RWPE2 (cell line): ENCODE measurements around the gene PEX3.

ENCODE experiments used
- ATAC-seq: fragments of 200-7000 bp; cut with Tn5 transposase; 3 replicates; pipeline ENCODE4 v1.9.1; 2021; ENCODE audit warnings: low read depth
- DNase-seq: peaks from one replicate; pipeline ENCODE4 v3.0.0-alpha.2; 2020; ENCODE audit warnings: low spot score
- H3K27ac ChIP-seq: fragments of 450-650 bp; 2 replicates; pipeline ENCODE4 v1.5.1; 2017; ENCODE audit warnings: mild to moderate bottlenecking; ENCODE audit not compliant: poor library complexity, severe bottlenecking
- H3K27me3 ChIP-seq: fragments of 250-450 bp; sonication (Bioruptor Pico); 2 replicates; pipeline ENCODE4 v1.5.1; 2021; ENCODE audit warnings: mild to moderate bottlenecking, moderate library complexity; ENCODE audit not compliant: insufficient read depth, poor library complexity, severe bottlenecking
- H3K36me3 ChIP-seq: fragments of 250-450 bp; sonication (Bioruptor Pico); 2 replicates; pipeline ENCODE4 v1.5.1; 2020; ENCODE audit warnings: low read depth, mild to moderate bottlenecking, moderate library complexity
- H3K4me1 ChIP-seq: fragments of 250-450 bp; sonication (Bioruptor Pico); 2 replicates; pipeline ENCODE4 v1.5.1; 2021; ENCODE audit warnings: mild to moderate bottlenecking, moderate library complexity; ENCODE audit not compliant: insufficient read depth, poor library complexity, severe bottlenecking
- H3K4me3 ChIP-seq: fragments of 250-450 bp; sonication (Bioruptor Pico); 2 replicates; pipeline ENCODE4 v1.5.1; 2021; ENCODE audit warnings: mild to moderate bottlenecking, moderate library complexity; ENCODE audit not compliant: severe bottlenecking
- H3K9me3 ChIP-seq: fragments of 250-450 bp; sonication (Bioruptor Pico); 2 replicates; pipeline ENCODE4 v1.5.1; 2021; ENCODE audit warnings: mild to moderate bottlenecking, moderate library complexity; ENCODE audit not compliant: severe bottlenecking
- TF ChIP-seq, protein P1 (sequence below): fragments of 450-650 bp; IDR thresholded peaks from one replicate; pipeline ENCODE4 v1.5.1; 2017; ENCODE audit warnings: mild to moderate bottlenecking, moderate library complexity; ENCODE audit not compliant: poor library complexity, severe bottlenecking

The PEX3 gene

GRCh38 chr6:143490775-143491174 lies 40.2 kb downstream of the PEX3 start:
- H3K4me3 ChIP-seq, result no peak overlapping the region
- no peak for DNase-seq
- peaks cover 4% of the 10 kb centered on the region for H3K9me3 ChIP-seq
- no peaks in the 10 kb centered on the region for H3K4me1 ChIP-seq
- H3K36me3 ChIP-seq, result peaks cover 15% of the 10 kb centered on the region; the same call in 1 of the 2 replicates
- no peak overlapping the region for H3K27ac ChIP-seq
- ATAC-seq, result no peak
- H3K27me3 ChIP-seq, result no peaks in the 10 kb centered on the region
- TF ChIP-seq, protein P1, sequence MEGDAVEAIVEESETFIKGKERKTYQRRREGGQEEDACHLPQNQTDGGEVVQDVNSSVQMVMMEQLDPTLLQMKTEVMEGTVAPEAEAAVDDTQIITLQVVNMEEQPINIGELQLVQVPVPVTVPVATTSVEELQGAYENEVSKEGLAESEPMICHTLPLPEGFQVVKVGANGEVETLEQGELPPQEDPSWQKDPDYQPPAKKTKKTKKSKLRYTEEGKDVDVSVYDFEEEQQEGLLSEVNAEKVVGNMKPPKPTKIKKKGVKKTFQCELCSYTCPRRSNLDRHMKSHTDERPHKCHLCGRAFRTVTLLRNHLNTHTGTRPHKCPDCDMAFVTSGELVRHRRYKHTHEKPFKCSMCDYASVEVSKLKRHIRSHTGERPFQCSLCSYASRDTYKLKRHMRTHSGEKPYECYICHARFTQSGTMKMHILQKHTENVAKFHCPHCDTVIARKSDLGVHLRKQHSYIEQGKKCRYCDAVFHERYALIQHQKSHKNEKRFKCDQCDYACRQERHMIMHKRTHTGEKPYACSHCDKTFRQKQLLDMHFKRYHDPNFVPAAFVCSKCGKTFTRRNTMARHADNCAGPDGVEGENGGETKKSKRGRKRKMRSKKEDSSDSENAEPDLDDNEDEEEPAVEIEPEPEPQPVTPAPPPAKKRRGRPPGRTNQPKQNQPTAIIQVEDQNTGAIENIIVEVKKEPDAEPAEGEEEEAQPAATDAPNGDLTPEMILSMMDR, result no peak

DNA sequence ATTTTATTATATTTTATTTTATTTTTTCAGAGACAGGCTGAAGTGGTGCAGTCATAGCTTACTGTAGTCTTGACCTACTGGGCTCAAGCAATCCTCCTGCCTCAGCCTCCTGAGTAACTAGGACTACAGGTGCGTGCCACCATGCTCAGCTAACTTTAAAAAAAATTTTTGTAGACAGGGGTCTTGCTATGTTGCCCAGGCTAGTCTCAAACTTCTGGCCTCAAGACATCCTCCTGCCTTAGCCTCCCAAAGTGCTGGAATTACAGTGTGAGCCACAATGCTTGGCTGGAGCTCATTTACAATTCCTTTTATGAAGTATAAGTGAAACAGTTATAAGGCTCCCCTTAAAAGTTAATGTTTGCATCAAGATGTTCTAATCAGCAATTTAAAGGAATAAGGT lies 46.4 kb downstream of the PEX3 start:
- DNase-seq, result no peak
- H3K27ac ChIP-seq, result no peak overlapping the region
- H3K36me3 ChIP-seq, result peaks cover 18% of the 10 kb centered on the region
- H3K27me3 ChIP-seq, result no peaks in the 10 kb centered on the region
- H3K4me3 ChIP-seq, result no peak overlapping the region
- TF ChIP-seq, protein P1, result no peak
- no peak for ATAC-seq
- no peaks in the 10 kb centered on the region for H3K4me1 ChIP-seq
- no peaks in the 10 kb centered on the region for H3K9me3 ChIP-seq

DNA sequence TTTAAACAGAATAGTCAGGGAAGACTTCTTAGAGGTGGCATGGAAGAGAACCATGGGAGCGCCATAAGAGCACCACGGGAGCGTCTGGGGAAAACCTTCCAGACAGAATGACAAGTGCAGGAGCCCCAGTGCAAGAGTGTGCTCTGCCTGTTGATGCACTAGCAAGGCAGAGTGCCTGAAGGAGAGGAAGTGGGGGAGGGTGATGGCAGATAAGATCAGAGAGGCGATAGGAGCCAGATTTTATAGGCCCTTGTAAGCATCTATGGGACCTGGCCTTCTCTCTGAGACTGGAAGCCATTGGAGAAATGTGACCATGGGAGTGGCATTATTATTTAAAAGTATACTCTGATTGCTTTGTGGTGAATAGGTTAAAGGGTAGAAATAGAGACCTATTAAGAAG lies 47.8 kb downstream of the PEX3 start:
- Histone ChIP-seq H3K4me1 (no peaks in the 10 kb centered on the region), H3K9me3 (no peaks in the 10 kb centered on the region), H3K27ac (no peak overlapping the region), H3K4me3 (no peak overlapping the region), H3K27me3 (no peaks in the 10 kb centered on the region), H3K36me3 (peaks cover 18% of the 10 kb centered on the region)
- ATAC-seq (no peak), DNase-seq (no peak)
- TF ChIP-seq, protein P1, result no peak

GRCh38 chr6:143501851-143502250 lies 51.2 kb downstream of the PEX3 start:
- H3K4me1 ChIP-seq, result no peaks in the 10 kb centered on the region
- H3K4me3 ChIP-seq, result no peak overlapping the region
- H3K27ac ChIP-seq, result no peak overlapping the region
- ATAC-seq (no peak), DNase-seq (no peak)
- TF ChIP-seq, protein P1, result peak; percentile 40
- H3K36me3 ChIP-seq, result peaks cover 23% of the 10 kb centered on the region
- no peaks in the 10 kb centered on the region for H3K27me3 ChIP-seq
- no peaks in the 10 kb centered on the region for H3K9me3 ChIP-seq

DNA sequence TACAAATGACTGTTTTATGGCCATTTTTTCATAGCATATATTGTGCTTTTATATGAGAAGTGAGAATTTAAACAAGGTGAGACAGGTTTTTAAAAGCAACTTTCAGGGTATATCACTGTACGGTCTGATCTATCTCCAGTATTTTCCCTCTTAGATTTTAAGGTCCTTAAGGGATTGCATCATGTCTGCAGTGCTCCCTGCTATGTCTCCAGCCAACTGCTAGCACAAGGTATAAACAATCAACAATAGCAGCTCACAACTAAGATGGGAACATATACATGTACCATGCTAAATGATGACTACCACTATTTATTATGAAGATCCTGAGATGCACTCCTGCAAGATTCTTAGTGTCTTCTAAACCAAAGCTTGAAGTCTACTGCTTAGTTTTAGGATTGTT lies 53.8 kb downstream of the PEX3 start:
- Histone ChIP-seq H3K9me3 (no peaks in the 10 kb centered on the region), H3K36me3 (peaks cover 20% of the 10 kb centered on the region), H3K27ac (no peak overlapping the region), H3K4me3 (no peak overlapping the region), H3K27me3 (no peaks in the 10 kb centered on the region), H3K4me1 (peaks cover 2% of the 10 kb centered on the region)
- ATAC-seq (no peak), DNase-seq (no peak)
- TF ChIP-seq, protein P1, result no peak
